GM19455 (cell line): ENCODE measurements around the gene NAA25.

ENCODE experiments used
- ATAC-seq: cut with Tn5 transposase; IDR thresholded peaks from one replicate; pipeline ENCODE4 v1.9.1; 2021; ENCODE audit not compliant: unreplicated experiment

The NAA25 gene

GRCh38 chr12:111980598-111980997, 128.0 kb downstream of the NAA25 start:
- ATAC-seq = no peak

GRCh38 chr12:111978545-111978944, 130.0 kb downstream of the NAA25 start:
- ATAC-seq = no peak

GRCh38 chr12:111976860-111977259, 131.7 kb downstream of the NAA25 start:
- no peak for ATAC-seq
